HG03520 (cell line): Measurements from ENCODE around the gene CSF2RB.

ENCODE experiments used
- ATAC-seq: cut with Tn5 transposase; IDR thresholded peaks from one replicate; pipeline ENCODE4 v1.9.1; 2021; ENCODE audit warnings: mild to moderate bottlenecking, moderate library complexity; ENCODE audit not compliant: unreplicated experiment

CSF2RB gene

GRCh38 chr22:36918586-36919284, 5.3 kb downstream of the CSF2RB start:
- ATAC-seq, result no peak

- ATAC-seq, result no peak
Measured at GRCh38 chr22:36921309-36922104, 8.1 kb downstream of the CSF2RB start.

GRCh38 chr22:36922105-36922608, 8.7 kb downstream of the CSF2RB start:
- no peak for ATAC-seq

- ATAC-seq, result no peak
Measured at GRCh38 chr22:36922711-36923110, 9.3 kb downstream of the CSF2RB start.

- ATAC-seq, result no peak
Measured at GRCh38 chr22:36923131-36923788, 9.8 kb downstream of the CSF2RB start.

- no peak for ATAC-seq
Measured at GRCh38 chr22:36924151-36924698, 10.8 kb downstream of the CSF2RB start.

- no peak for ATAC-seq
Measured at GRCh38 chr22:36925388-36926290, 12.2 kb downstream of the CSF2RB start.

GRCh38 chr22:36926309-36926708, 12.9 kb downstream of the CSF2RB start:
- ATAC-seq, result no peak

GRCh38 chr22:36926721-36927435, 13.4 kb downstream of the CSF2RB start:
- ATAC-seq, result no peak

GRCh38 chr22:36927671-36928070, 14.2 kb downstream of the CSF2RB start:
- no peak for ATAC-seq

GRCh38 chr22:36928196-36928595, 14.8 kb downstream of the CSF2RB start:
- ATAC-seq, result no peak

- ATAC-seq, result no peak
Measured at GRCh38 chr22:36928786-36929535, 15.5 kb downstream of the CSF2RB start.

GRCh38 chr22:36929621-36930020, 16.2 kb downstream of the CSF2RB start:
- no peak for ATAC-seq

GRCh38 chr22:36930041-36930935, 16.9 kb downstream of the CSF2RB start:
- ATAC-seq, result no peak

GRCh38 chr22:36931446-36931845, 18.0 kb downstream of the CSF2RB start:
- no peak for ATAC-seq

- no peak for ATAC-seq
Measured at GRCh38 chr22:36933629-36934417, 20.4 kb downstream of the CSF2RB start.
